GM18951 (cell line): Measurements from ENCODE around the gene MED27.

Experiments used
- POLR2A ChIP-seq: IDR thresholded peaks from 4 replicates; pipeline ENCODE4 v1.6.1; 2011; ENCODE audit warnings: mild to moderate bottlenecking; ENCODE audit not compliant: insufficient read length, insufficient read depth; ENCODE audit errors: extremely low read depth
- in situ Hi-C: fragments of 300-500 bp; cut with MboI; formaldehyde crosslinking; loops from one replicate; pipeline ENCODE4 v1.12.0; 2022; ENCODE audit warnings: low sequenced_read_pairs, mixed read lengths, inconsistent platforms; ENCODE audit not compliant: unreplicated experiment

The MED27 gene

GRCh38 chr9:132008855-132009812 is 70.5 kb downstream of the MED27 start:
- no peak for TF ChIP-seq POLR2A
- in situ Hi-C loops = no loop called here

GRCh38 chr9:132008184-132008803 is 71.4 kb downstream of the MED27 start:
- in situ Hi-C loops = no loop called here
- no peak for TF ChIP-seq POLR2A

GRCh38 chr9:132007371-132008025 is 72.2 kb downstream of the MED27 start:
- in situ Hi-C loops = no loop called here
- no peak for TF ChIP-seq POLR2A

GRCh38 chr9:132006677-132007370 is 72.8 kb downstream of the MED27 start:
- TF ChIP-seq POLR2A = no peak
- in situ Hi-C loops = no loop called here

GRCh38 chr9:132005899-132006298 is 73.8 kb downstream of the MED27 start:
- in situ Hi-C loops = no loop called here
- TF ChIP-seq POLR2A = no peak

- TF ChIP-seq POLR2A = no peak
- in situ Hi-C loops = no loop called here
Measured at GRCh38 chr9:132004323-132004722, 75.3 kb downstream of the MED27 start.

GRCh38 chr9:132003896-132004295 is 75.8 kb downstream of the MED27 start:
- in situ Hi-C loops = no loop called here
- TF ChIP-seq POLR2A = no peak

GRCh38 chr9:132003319-132003704 is 76.4 kb downstream of the MED27 start:
- in situ Hi-C loops = no loop called here

GRCh38 chr9:132002643-132003318 is 76.9 kb downstream of the MED27 start:
- in situ Hi-C loops = no loop called here
- no peak for TF ChIP-seq POLR2A

More at GRCh38 chr9:132003319-132003704, 76.4 kb downstream of the MED27 start:
- TF ChIP-seq POLR2A = no peak

- TF ChIP-seq POLR2A = no peak
- in situ Hi-C loops = no loop called here
Measured at GRCh38 chr9:132001567-132001966, 78.1 kb downstream of the MED27 start.

- no peak for TF ChIP-seq POLR2A
- in situ Hi-C loops = no loop called here
Measured at GRCh38 chr9:132000659-132001058, 79.0 kb downstream of the MED27 start.
